ENCODE results near the gene ANKRD65. TPM values are rescaled to one million over a fixed set of nuclear protein-coding genes. Genes with fewer than 3 reads are reported as not detected.
"Not testable (repeated sequence)": the region's sequence is repeated elsewhere in the genome, so short reads cannot be mapped to it uniquely, and the experiment has no call there.

ANKRD65 gene
- total RNA-seq, 1 donor from 2014 or later: 1.4 TPM

DNA sequence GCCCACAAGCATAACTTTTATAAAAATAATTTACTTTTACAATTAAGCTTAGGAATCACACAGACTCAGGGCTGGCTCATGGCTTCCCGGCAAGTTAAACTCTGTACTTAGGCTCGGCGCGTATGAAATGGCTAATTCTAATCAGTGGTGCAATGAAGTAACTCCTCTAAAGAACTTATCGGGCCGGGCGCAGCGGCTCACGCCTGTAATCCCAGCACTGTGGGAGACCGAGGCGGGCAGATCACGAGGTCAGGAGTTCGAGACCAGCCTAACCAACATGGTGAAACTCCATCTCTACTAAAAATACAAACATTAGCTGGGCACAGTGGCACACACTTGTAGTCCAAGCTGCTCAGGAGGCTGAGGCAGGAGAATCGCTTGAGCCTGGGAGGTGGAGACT is 51.0 kb downstream of the ANKRD65 start:
- not testable (repeated sequence) for DNase-seq

Other genes starting within 250 kb of the ANKRD65 start
- gene TTLL10, start 247.4 kb downstream of the ANKRD65 start, total RNA-seq: not detected
- not detected for gene TNFRSF18, start 214.7 kb downstream of the ANKRD65 start, total RNA-seq
- gene TNFRSF4, start 207.1 kb downstream of the ANKRD65 start, total RNA-seq: not detected
- 18.4 TPM for gene SDF4, start 189.3 kb downstream of the ANKRD65 start, total RNA-seq
- gene B3GALT6, start 189.0 kb downstream of the ANKRD65 start, total RNA-seq: 27.1 TPM
- not detected for gene C1QTNF12, start 174.6 kb downstream of the ANKRD65 start, total RNA-seq
- gene UBE2J2, start 147.4 kb downstream of the ANKRD65 start, total RNA-seq: 39.6 TPM
- 2.2 TPM for gene SCNN1D, start 140.8 kb downstream of the ANKRD65 start, total RNA-seq
- gene ACAP3, start 113.3 kb downstream of the ANKRD65 start, total RNA-seq: 51.3 TPM
- gene PUSL1, start 112.7 kb downstream of the ANKRD65 start, total RNA-seq: 8.0 TPM
- gene INTS11, start 96.6 kb downstream of the ANKRD65 start, total RNA-seq: 28.2 TPM
- gene CPTP, start 96.5 kb downstream of the ANKRD65 start, total RNA-seq: 12.3 TPM
- 0.31 TPM for gene TAS1R3, start 90.0 kb downstream of the ANKRD65 start, total RNA-seq
- 70.7 TPM for gene DVL1, start 71.9 kb downstream of the ANKRD65 start, total RNA-seq
- 11.5 TPM for gene MXRA8, start 62.7 kb downstream of the ANKRD65 start, total RNA-seq
- gene AURKAIP1, start 46.1 kb downstream of the ANKRD65 start, total RNA-seq: 26.2 TPM
- gene CCNL2, start 21.9 kb downstream of the ANKRD65 start, total RNA-seq: 116 TPM
- 50.4 TPM for gene MRPL20, start 14.0 kb downstream of the ANKRD65 start, total RNA-seq
- 4.1 TPM for gene VWA1, start 14.4 kb upstream of the ANKRD65 start, total RNA-seq
- 0.62 TPM for gene ATAD3C, start 28.4 kb upstream of the ANKRD65 start, total RNA-seq
- 11.7 TPM for gene ATAD3B, start 50.5 kb upstream of the ANKRD65 start, total RNA-seq
- gene ATAD3A, start 90.9 kb upstream of the ANKRD65 start, total RNA-seq: 7.3 TPM
- gene TMEM240, start 119.3 kb upstream of the ANKRD65 start, total RNA-seq: 18.1 TPM
- gene SSU72, start 153.6 kb upstream of the ANKRD65 start, total RNA-seq: 32.9 TPM
- gene FNDC10, start 178.9 kb upstream of the ANKRD65 start, total RNA-seq: 2.7 TPM
- gene MIB2, start 194.2 kb upstream of the ANKRD65 start, total RNA-seq: 43.5 TPM
- 0.31 TPM for gene MMP23B, start 210.9 kb upstream of the ANKRD65 start, total RNA-seq
- gene CDK11B, start 237.7 kb upstream of the ANKRD65 start, total RNA-seq: 7.0 TPM